Endothelial cell of umbilical vein (primary cell): ENCODE results near the gene LSR.

Source experiments
- EZH2 ChIP-seq: IDR thresholded peaks from 2 replicates; pipeline ENCODE4 v1.6.1; 2012; ENCODE audit warnings: borderline replicate concordance, low read depth, mild to moderate bottlenecking, moderate library complexity, low read length, inconsistent platforms; ENCODE audit not compliant: severe bottlenecking
- GATA2 ChIP-seq: IDR thresholded peaks from 2 replicates; pipeline ENCODE4 v1.7.0; 2011; ENCODE audit warnings: low read depth, mild to moderate bottlenecking, moderate library complexity, mixed read lengths, low read length; ENCODE audit not compliant: insufficient read length, insufficient read depth
- JUN ChIP-seq: IDR thresholded peaks from 2 replicates; pipeline ENCODE4 v1.6.1; 2011; ENCODE audit warnings: borderline replicate concordance, low read depth; ENCODE audit not compliant: insufficient read length, insufficient read depth
- MYC ChIP-seq: IDR thresholded peaks from one replicate; pipeline ENCODE4 v1.6.1; 2011; ENCODE audit warnings: mild to moderate bottlenecking, low read depth, low read length
- POLR2A ChIP-seq: IDR thresholded peaks from 2 replicates; pipeline ENCODE4 v1.6.1; 2012; ENCODE audit warnings: low read depth, mild to moderate bottlenecking, control low read depth, low read length
- POLR2AphosphoS5 ChIP-seq: IDR thresholded peaks from 2 replicates; pipeline ENCODE4 v1.6.1; 2012; ENCODE audit warnings: low read depth, mild to moderate bottlenecking, control low read depth, low read length, moderate library complexity; ENCODE audit not compliant: insufficient read depth
- TF ChIP-seq, protein P1 (sequence below), 2 donors: IDR thresholded peaks; 1 replicate in 1 of 2; 2 replicates in 1 of 2; pipeline ENCODE4 v1.5.1; 2011; ENCODE audit warnings: low read length in 2 of 2, mild to moderate bottlenecking in 2 of 2, moderate library complexity in 2 of 2, control low read depth in 1 of 2, inconsistent platforms in 1 of 2, low read depth in 1 of 2; ENCODE audit not compliant: insufficient read depth in 1 of 2; ENCODE audit errors: extremely low read depth in 1 of 2
- TF ChIP-seq, protein P2 (sequence below): IDR thresholded peaks from 2 replicates; pipeline ENCODE4 v1.6.1; 2011; ENCODE audit not compliant: insufficient read depth, insufficient read length

DNA sequence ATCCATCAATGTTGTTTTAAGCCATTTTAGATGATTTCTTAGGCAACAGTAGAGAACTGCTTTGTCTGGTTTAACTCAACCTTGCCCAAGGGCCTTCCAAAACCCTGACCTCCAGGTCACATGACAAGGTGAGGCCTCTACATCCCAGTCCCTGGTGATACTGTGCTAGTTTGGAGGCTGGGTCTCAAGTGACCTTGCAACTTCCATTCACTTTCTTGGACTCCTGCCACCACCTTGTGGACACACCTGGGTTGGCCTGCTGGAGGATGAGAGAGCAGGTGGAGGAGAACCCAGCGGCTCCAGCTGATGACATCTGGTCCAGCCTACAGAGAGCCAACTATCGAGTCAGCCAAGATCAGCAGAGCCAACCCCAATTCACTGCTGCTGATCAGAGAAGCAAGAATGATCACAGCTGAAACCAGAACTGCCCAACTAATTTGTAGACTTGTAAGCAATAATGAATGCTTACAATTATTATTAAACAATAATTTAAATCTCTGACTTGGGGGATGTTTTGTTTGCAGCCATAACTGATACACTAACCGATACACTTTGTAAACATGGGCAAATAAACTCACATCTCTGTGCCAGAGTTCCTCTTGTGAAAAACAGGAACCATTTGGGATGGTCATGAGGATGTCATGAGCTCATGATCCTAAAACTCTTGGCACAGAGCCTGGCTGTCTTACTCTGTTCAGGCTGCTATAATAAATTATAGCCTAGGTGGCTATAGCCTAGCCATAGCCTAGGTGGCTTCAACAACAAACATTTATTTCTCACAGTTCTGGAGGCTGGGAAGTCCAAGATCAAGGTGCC lies 31.8 kb upstream of the LSR start:
- TF ChIP-seq, protein P1, sequence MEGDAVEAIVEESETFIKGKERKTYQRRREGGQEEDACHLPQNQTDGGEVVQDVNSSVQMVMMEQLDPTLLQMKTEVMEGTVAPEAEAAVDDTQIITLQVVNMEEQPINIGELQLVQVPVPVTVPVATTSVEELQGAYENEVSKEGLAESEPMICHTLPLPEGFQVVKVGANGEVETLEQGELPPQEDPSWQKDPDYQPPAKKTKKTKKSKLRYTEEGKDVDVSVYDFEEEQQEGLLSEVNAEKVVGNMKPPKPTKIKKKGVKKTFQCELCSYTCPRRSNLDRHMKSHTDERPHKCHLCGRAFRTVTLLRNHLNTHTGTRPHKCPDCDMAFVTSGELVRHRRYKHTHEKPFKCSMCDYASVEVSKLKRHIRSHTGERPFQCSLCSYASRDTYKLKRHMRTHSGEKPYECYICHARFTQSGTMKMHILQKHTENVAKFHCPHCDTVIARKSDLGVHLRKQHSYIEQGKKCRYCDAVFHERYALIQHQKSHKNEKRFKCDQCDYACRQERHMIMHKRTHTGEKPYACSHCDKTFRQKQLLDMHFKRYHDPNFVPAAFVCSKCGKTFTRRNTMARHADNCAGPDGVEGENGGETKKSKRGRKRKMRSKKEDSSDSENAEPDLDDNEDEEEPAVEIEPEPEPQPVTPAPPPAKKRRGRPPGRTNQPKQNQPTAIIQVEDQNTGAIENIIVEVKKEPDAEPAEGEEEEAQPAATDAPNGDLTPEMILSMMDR (IDR thresholded peaks at IDR 0.05; ENCODE audit: extremely low read depth in 1 of 2, insufficient read depth in 1 of 2, low read depth in 1 of 2, low read length in 2 of 2), result no peak
- TF ChIP-seq EZH2, result no peak
- TF ChIP-seq, protein P2, sequence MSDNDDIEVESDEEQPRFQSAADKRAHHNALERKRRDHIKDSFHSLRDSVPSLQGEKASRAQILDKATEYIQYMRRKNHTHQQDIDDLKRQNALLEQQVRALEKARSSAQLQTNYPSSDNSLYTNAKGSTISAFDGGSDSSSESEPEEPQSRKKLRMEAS, result no peak
- TF ChIP-seq POLR2A, result no peak
- TF ChIP-seq POLR2AphosphoS5, result no peak
- TF ChIP-seq MYC, result no peak
- no peak for TF ChIP-seq JUN
- TF ChIP-seq GATA2, result no peak
